Fibroblast of skin of left biceps (primary cell): ENCODE measurements around the gene DNAJC4.

Experiments
- DNase-seq, 2 experiments: peaks; one replicate each; pipeline ENCODE4 v3.0.0-alpha.2; 2013; ENCODE audit warnings: low read depth in 2 of 2

DNAJC4 gene

DNA sequence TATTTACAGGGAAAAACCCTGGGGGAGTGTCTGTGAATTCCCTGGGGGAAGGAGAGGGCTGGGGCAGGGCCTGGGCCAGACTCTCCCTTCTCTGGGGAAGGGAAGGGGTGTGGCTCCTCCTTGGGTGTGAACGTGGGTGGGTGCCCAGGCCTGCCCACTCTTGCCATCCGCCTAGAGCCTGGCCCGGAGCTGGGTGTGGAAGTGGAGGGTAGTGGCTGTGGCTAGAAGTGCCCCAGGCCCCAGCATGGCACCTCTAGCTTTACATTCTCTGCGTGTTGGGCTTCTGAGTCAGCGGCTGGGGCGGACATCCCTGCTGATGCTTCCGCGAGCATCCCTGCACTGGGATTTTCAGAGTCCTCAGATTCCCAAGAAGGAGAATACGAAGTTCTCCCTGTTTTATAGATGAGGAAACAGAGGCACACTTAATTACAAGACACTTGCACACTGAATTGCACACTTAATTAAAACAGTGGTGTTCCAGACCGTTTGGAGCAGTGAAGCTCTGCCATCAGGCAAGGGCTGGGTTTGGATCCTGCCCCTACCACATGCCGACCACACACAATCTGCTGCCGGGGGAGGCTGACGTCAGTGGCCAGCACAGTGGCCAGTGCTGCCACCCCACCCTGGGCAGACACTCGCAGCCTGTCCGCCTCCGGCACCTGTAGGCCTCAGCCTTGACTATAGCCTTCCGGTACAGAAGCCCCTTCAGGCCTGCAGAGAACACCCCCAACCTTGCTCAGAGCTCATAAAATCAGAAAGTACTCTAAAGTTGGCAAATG, 46.5 kb downstream of the DNAJC4 start:
- no peak for DNase-seq

GRCh38 chr11:64278576-64279190, 48.3 kb downstream of the DNAJC4 start:
- DNase-seq, result no peak

DNA sequence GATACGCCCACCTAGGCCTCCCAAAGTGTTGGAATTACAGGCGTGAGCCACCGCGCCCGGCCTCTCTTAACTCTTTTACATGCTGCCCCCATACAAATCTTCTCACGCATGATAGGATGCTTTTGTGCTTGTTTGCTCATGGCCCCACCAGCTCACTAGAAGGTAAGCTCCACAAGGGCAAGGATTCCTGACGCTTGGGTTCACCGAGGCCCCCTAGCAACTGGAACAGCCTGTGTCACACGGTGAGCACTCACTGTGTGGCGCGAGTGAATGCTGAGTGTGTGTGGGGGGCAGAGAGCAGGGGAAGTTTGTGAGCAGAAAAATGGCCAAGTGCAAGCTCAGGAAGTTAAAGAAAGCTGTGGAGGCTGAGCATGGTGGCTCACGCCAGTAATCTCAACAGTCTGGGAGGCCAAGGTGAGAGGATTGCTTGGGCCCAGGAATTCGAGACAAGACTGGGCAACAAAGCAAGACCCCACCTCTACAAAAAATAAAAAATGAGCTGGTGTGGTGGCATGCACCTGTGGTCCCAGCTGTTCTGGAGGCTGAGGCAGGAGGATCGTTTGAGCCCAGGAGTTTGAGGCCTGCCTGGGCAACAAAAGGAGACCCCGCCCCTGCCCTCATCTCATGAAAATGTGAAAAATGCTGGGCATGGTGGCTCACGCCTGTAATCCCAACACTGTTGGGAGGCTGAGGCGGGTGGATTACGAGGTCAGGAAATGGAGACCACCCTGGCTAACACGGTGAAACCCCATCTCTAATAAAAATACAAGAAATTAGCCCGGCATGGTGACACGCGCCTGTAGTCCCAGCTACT, 51.8 kb downstream of the DNAJC4 start:
- DNase-seq, result no peak

- no peak for DNase-seq
Observed at GRCh38 chr11:64283092-64283491, 52.7 kb downstream of the DNAJC4 start.
